Keratinocyte (primary cell): Measurements from ENCODE around the gene ADGRL3.

Source experiments
- CTCF ChIP-seq, 3 experiments: IDR thresholded peaks in 1 of 3; conservative IDR thresholded peaks in 1 of 3; optimal IDR thresholded peaks in 1 of 3; 2 replicates in 2 of 3; 3 replicates in 1 of 3; pipeline versions ENCODE3 to v1.5.1; 2011; ENCODE audit warnings: low read length in 3 of 3, mild to moderate bottlenecking in 3 of 3, moderate library complexity in 2 of 3, control low read depth in 1 of 3, inconsistent platforms in 1 of 3; ENCODE audit not compliant: insufficient read depth in 2 of 3; ENCODE audit errors: extremely low read depth in 1 of 3
- EZH2 ChIP-seq: IDR thresholded peaks from one replicate; pipeline ENCODE4 v1.6.1; 2012; ENCODE audit warnings: inconsistent platforms, mild to moderate bottlenecking, low read length, moderate library complexity

- TF ChIP-seq CTCF (optimal IDR thresholded peaks at IDR 0.05 in 1 of 3, IDR thresholded peaks at IDR 0.05 in 1 of 3, conservative IDR thresholded peaks at IDR 0.05 in 1 of 3; ENCODE audit: extremely low read depth in 1 of 3, insufficient read depth in 2 of 3, low read length in 3 of 3) (no peak), EZH2 (no peak)
Observed at GRCh38 chr4:61212788-61213187, 12.7 kb downstream of the ADGRL3 start.
